Osteocyte (in vitro differentiated cells): ENCODE results near the gene PLA1A. TPM values are rescaled to one million over a fixed set of nuclear protein-coding genes. Genes with fewer than 3 reads are reported as not detected.

ENCODE experiments used
- DNase-seq: peaks from one replicate; pipeline ENCODE4 v3.0.0; 2021; ENCODE audit warnings: mixed read lengths; ENCODE audit not compliant: unreplicated experiment; ENCODE audit errors: extremely low spot score
- H3K27ac Mint-ChIP-seq: one replicate; pipeline ENCODE4 v1.8.0; 2021; ENCODE audit warnings: mild to moderate bottlenecking, mixed read lengths; ENCODE audit not compliant: unreplicated experiment
- H3K27me3 Mint-ChIP-seq: one replicate; pipeline ENCODE4 v1.8.0; 2021; ENCODE audit warnings: mixed read lengths; ENCODE audit not compliant: unreplicated experiment
- H3K36me3 Mint-ChIP-seq: one replicate; pipeline ENCODE4 v1.8.0; 2021; ENCODE audit warnings: mixed read lengths; ENCODE audit not compliant: unreplicated experiment
- H3K4me1 Mint-ChIP-seq: one replicate; pipeline ENCODE4 v1.8.0; 2021; ENCODE audit warnings: mixed read lengths; ENCODE audit not compliant: unreplicated experiment
- H3K4me3 Mint-ChIP-seq: one replicate; pipeline ENCODE4 v1.8.0; 2021; ENCODE audit warnings: mild to moderate bottlenecking, moderate library complexity, mixed read lengths; ENCODE audit not compliant: unreplicated experiment
- H3K9me3 Mint-ChIP-seq: one replicate; pipeline ENCODE4 v1.8.0; 2021; ENCODE audit warnings: mixed read lengths; ENCODE audit not compliant: unreplicated experiment
- total RNA-seq: library from RNA; stranded (reverse); gene quantifications from 2 replicates; pipeline ENCODE4 v1.2.1, GENCODE V29; 2021
- TF ChIP-seq, protein P1 (sequence below): fragments of 200-600 bp; sonication (generic); IDR thresholded peaks from 2 replicates; pipeline ENCODE4 v1.5.0; 2021; ENCODE audit warnings: antibody characterized with exemption, mild to moderate bottlenecking, moderate library complexity

PLA1A gene
- total RNA-seq, 1 donor from 2014 or later = 0.86 TPM

DNA sequence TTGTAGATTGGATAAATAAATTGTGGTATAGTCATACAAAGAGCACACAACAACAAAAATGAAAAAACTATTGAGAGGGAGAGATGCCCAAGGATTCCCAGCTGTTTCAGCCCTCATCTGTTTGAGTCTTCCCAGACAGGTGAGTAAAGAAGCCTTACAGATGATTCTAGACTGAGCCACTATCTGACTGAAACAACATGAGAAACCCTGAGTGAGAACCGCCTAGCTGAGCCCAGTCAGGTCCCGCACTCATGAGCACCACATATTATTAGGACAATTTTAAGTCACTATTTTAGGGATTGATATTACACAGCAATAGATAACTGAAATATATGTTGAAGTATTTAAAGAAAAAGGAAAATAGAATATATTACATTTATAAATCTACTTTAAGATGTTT, 43.7 kb downstream of the PLA1A start:
- no peak overlapping the region for H3K27ac Mint-ChIP-seq
- H3K9me3 Mint-ChIP-seq = no peaks in the 10 kb centered on the region
- H3K4me3 Mint-ChIP-seq = no peak overlapping the region
- H3K27me3 Mint-ChIP-seq = no peaks in the 10 kb centered on the region
- TF ChIP-seq, protein P1, sequence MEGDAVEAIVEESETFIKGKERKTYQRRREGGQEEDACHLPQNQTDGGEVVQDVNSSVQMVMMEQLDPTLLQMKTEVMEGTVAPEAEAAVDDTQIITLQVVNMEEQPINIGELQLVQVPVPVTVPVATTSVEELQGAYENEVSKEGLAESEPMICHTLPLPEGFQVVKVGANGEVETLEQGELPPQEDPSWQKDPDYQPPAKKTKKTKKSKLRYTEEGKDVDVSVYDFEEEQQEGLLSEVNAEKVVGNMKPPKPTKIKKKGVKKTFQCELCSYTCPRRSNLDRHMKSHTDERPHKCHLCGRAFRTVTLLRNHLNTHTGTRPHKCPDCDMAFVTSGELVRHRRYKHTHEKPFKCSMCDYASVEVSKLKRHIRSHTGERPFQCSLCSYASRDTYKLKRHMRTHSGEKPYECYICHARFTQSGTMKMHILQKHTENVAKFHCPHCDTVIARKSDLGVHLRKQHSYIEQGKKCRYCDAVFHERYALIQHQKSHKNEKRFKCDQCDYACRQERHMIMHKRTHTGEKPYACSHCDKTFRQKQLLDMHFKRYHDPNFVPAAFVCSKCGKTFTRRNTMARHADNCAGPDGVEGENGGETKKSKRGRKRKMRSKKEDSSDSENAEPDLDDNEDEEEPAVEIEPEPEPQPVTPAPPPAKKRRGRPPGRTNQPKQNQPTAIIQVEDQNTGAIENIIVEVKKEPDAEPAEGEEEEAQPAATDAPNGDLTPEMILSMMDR = no peak
- peaks cover 14% of the 10 kb centered on the region for H3K4me1 Mint-ChIP-seq
- no peaks in the 10 kb centered on the region for H3K36me3 Mint-ChIP-seq
- DNase-seq = no peak

DNA sequence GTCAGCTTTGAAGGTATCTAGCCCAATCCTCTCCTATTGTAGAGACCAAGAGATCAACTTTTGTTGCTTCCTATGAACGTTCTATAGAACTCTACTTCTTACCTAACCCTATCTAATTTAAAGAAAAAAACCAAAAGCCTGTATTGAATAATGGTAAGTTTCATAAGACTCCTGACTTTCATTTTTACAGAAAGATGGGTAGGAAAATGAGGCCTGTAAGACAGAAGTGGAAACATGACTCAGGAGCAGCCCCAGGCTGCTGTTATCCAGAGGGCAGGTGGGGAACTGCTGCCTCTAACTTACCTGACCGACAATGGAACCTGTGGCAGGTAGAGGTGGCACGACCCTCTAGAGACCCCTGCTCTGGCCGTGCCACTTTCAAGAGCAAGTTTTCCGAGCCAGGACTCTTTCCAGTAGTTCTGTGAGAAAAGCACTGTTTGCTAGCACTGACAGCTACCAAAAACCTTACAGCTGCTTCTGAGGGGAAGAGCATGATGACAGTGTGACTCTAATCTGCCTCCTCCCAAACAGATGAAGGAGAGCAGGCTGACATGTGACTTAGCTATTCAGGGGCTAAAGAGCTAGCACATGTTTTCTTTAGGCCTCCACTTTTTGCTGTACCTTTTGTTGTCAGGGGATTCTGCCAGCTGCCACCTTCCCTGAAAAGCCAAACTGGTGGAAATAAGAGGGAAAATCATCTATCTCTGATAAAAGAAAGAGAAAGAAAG, 45.2 kb downstream of the PLA1A start:
- no peak overlapping the region for H3K27ac Mint-ChIP-seq
- no peak for DNase-seq
- no peaks in the 10 kb centered on the region for H3K9me3 Mint-ChIP-seq
- no peak overlapping the region for H3K4me3 Mint-ChIP-seq
- no peaks in the 10 kb centered on the region for H3K36me3 Mint-ChIP-seq
- H3K4me1 Mint-ChIP-seq = peaks cover 9% of the 10 kb centered on the region
- TF ChIP-seq, protein P1 = no peak
- no peaks in the 10 kb centered on the region for H3K27me3 Mint-ChIP-seq

DNA sequence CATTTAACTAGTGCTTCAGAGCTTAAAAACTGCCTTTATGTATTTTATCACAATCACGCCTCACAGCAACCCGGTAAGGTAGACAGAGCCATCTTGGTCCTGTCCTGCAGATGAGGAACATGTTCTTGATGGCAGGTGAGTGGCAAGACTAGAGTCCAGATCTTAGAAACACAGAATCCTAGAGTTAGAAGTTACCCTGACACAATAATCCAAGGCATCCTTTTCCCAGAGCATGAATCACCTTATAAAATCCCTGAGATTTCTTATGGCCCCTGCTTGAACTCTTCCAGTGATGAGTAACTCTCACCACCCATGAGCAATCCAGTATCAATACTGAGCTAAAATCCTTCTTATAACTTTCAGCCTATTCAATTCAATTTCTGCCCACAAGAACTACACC, 45.8 kb downstream of the PLA1A start:
- no peaks in the 10 kb centered on the region for H3K27me3 Mint-ChIP-seq
- H3K4me1 Mint-ChIP-seq = peaks cover 5% of the 10 kb centered on the region
- DNase-seq = no peak
- no peak overlapping the region for H3K4me3 Mint-ChIP-seq
- TF ChIP-seq, protein P1 = no peak
- no peak overlapping the region for H3K27ac Mint-ChIP-seq
- no peaks in the 10 kb centered on the region for H3K9me3 Mint-ChIP-seq
- no peaks in the 10 kb centered on the region for H3K36me3 Mint-ChIP-seq

DNA sequence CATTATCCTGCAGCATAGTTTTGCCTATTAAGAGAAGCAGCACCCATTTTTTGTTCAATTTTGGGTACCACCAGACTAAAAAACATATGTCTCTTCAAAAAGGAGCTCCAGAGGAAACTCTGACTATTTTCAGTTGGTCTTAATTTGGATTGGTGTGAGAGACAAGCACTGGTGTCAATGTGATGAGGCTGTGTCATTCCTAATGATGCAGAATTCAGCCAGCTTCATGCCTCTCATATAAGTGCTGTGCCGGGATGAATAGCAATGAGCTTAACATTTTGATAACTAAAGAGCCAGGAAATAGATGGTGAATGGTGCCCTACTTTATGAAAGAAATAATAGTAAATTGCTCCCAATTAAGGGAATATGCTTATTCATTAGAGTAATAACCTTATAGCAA, 46.8 kb downstream of the PLA1A start:
- Mint-ChIP-seq H3K9me3 (no peaks in the 10 kb centered on the region), H3K36me3 (no peaks in the 10 kb centered on the region), H3K27ac (no peak overlapping the region), H3K27me3 (no peaks in the 10 kb centered on the region), H3K4me1 (no peaks in the 10 kb centered on the region), H3K4me3 (no peak overlapping the region)
- TF ChIP-seq, protein P1 = no peak
- no peak for DNase-seq

DNA sequence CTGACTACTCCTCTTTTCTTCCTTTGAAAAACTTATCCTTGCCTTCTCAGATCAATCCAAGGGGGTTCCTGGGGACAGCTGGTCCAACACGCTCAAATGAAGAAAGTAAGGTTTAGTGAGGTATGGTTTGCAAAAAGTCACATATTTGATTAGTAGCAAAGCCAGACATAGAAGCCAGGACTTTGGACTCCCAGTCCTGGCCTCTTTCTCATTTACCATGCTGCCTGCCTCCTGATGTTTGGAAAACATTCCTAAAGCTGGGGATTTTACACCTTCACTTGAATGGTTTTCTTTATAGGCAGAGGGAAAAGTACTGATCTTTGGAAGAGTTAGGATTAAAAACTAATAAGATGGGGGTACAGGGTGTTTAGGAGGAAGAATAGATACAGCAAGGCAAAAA, 48.1 kb downstream of the PLA1A start:
- Mint-ChIP-seq H3K4me3 (no peak overlapping the region), H3K27ac (no peak overlapping the region), H3K36me3 (no peaks in the 10 kb centered on the region), H3K27me3 (no peaks in the 10 kb centered on the region), H3K9me3 (no peaks in the 10 kb centered on the region), H3K4me1 (no peaks in the 10 kb centered on the region)
- TF ChIP-seq, protein P1 = no peak
- DNase-seq = no peak
